GM12874 (cell line): ENCODE measurements around the gene ZNF487.
A peak's percentile ranks its signal among the peaks of the same experiment; 100 is the strongest.

ENCODE experiments used
- CTCF ChIP-seq: IDR thresholded peaks from 2 replicates; pipeline ENCODE4 v1.5.1; 2011; ENCODE audit warnings: low read depth, mild to moderate bottlenecking, control low read depth, low read length, moderate library complexity; ENCODE audit not compliant: insufficient read depth

The ZNF487 gene

GRCh38 chr10:43436291-43437140 lies at the start of gene ZNF487:
Gene ZNF487 (plus strand): TSS chr10:43437111. CDS start chr10:43475814, 38,703 bp downstream.
- TF ChIP-seq CTCF = peak; percentile 32; the same call in 1 of the 2 replicates

- no peak for TF ChIP-seq CTCF
These were observed 49.3 kb upstream of the ZNF487 start for GRCh38 chr10:43387678-43388032.

GRCh38 chr10:43389867-43390266 lies 47.0 kb upstream of the ZNF487 start:
- no peak for TF ChIP-seq CTCF

- TF ChIP-seq CTCF = no peak
These were observed 46.6 kb upstream of the ZNF487 start for GRCh38 chr10:43390333-43390732.

- TF ChIP-seq CTCF = peak; percentile 32
These were observed 46.2 kb upstream of the ZNF487 start for GRCh38 chr10:43390759-43391158.

- no peak for TF ChIP-seq CTCF
These were observed 45.4 kb upstream of the ZNF487 start for GRCh38 chr10:43391496-43391895.

GRCh38 chr10:43392748-43393147 lies 44.2 kb upstream of the ZNF487 start:
- no peak for TF ChIP-seq CTCF
